PC-3 (cell line): ENCODE data around the gene RCN1. TPM values are rescaled to one million over a fixed set of nuclear protein-coding genes. Genes with fewer than 3 reads are reported as not detected.

Experiments
- ATAC-seq: fragments of 200-7000 bp; cut with Tn5 transposase; 2 replicates; pipeline ENCODE4 v1.9.1; 2020; ENCODE audit warnings: mild to moderate bottlenecking, moderate library complexity
- BruUV-seq: library from RNA; stranded (reverse); fragments of 400-500 nt; replicated peaks from 2 replicates; lab custom pipeline; 2021; lab: Mats Ljungman, UMichigan
- CTCF ChIA-PET: fragments of 300-600 bp; sonication (Branson Sonifier 250); formaldehyde crosslinking; loops from one replicate; lab custom pipeline; 2022; ENCODE audit warnings: antibody characterized with exemption; lab: Charles Lee
- POLR2A ChIA-PET: fragments of 300-600 bp; sonication (Branson Sonifier 250); formaldehyde crosslinking; loops from one replicate; lab custom pipeline; 2022; ENCODE audit warnings: antibody characterized with exemption; ENCODE audit not compliant: unreplicated experiment; lab: Charles Lee
- DNase-seq: peaks from one replicate; pipeline ENCODE4 v3.0.0-alpha.2; 2015
- H2AFZ ChIP-seq: fragments of 300-600 bp; sonication (generic); 2 replicates; pipeline ENCODE4 v1.6.0; 2016; ENCODE audit warnings: antibody characterized with exemption, low read length
- H3F3A ChIP-seq: fragments of 300-600 bp; sonication (generic); one replicate; pipeline ENCODE4 v1.6.0; 2017; ENCODE audit warnings: antibody characterized with exemption, low read length, control low read depth, mild to moderate bottlenecking; ENCODE audit not compliant: unreplicated experiment
- H3K27ac ChIP-seq: fragments of 300-600 bp; sonication (generic); 2 replicates; pipeline ENCODE4 v1.5.1; 2016; ENCODE audit warnings: mild to moderate bottlenecking, low read length
- H3K27me3 ChIP-seq: fragments of 300-600 bp; sonication (generic); 2 replicates; pipeline ENCODE4 v1.6.1; 2016; ENCODE audit warnings: low read length, mixed read lengths
- H3K36me3 ChIP-seq: fragments of 300-600 bp; sonication (generic); 2 replicates; pipeline ENCODE4 v1.6.1; 2016; ENCODE audit warnings: low read depth, mixed run types, low read length, mixed read lengths
- H3K4me1 ChIP-seq: fragments of 300-600 bp; sonication (generic); 2 replicates; pipeline ENCODE4 v1.5.1; 2016; ENCODE audit warnings: low read length; ENCODE audit not compliant: insufficient read depth
- H3K4me2 ChIP-seq: fragments of 300-600 bp; sonication (generic); 2 replicates; pipeline ENCODE4 v1.6.0; 2016; ENCODE audit warnings: low read length
- H3K4me3 ChIP-seq: fragments of 300-600 bp; sonication (generic); 2 replicates; pipeline ENCODE4 v1.5.1; 2016; ENCODE audit warnings: mild to moderate bottlenecking, low read length, mixed read lengths
- H3K79me2 ChIP-seq: fragments of 300-600 bp; sonication (generic); 2 replicates; pipeline ENCODE4 v1.6.1; 2017; ENCODE audit warnings: low read length, mixed read lengths
- H3K9ac ChIP-seq: fragments of 300-600 bp; sonication (generic); 2 replicates; pipeline ENCODE4 v1.6.0; 2016; ENCODE audit warnings: mild to moderate bottlenecking, low read length
- H3K9me2 ChIP-seq: fragments of 300-600 bp; sonication (generic); replicated peaks from 2 replicates; pipeline ENCODE4 v1.6.1; 2016; ENCODE audit warnings: mixed run types, low read length, mixed read lengths
- H3K9me3 ChIP-seq: fragments of 300-600 bp; sonication (generic); 2 replicates; pipeline ENCODE4 v1.6.1; 2016; ENCODE audit warnings: low read length, mixed read lengths
- H4K20me1 ChIP-seq: fragments of 300-600 bp; sonication (generic); 2 replicates; pipeline ENCODE4 v1.6.1; 2016; ENCODE audit warnings: low read length, mixed read lengths
- CTCF ChIP-seq: fragments of 300-600 bp; sonication (generic); conservative IDR thresholded peaks from 2 replicates; pipeline ENCODE4 v1.5.1; 2017; ENCODE audit warnings: antibody characterized with exemption, low read depth, mild to moderate bottlenecking, low read length
- EZH2 ChIP-seq: fragments of 300-600 bp; sonication (generic); IDR thresholded peaks from one replicate; pipeline ENCODE4 v1.6.1; 2017; ENCODE audit warnings: antibody characterized with exemption, mild to moderate bottlenecking, low read length; ENCODE audit not compliant: unreplicated experiment
- EZH2phosphoT487 ChIP-seq: fragments of 300-600 bp; sonication (generic); IDR thresholded peaks from 2 replicates; pipeline ENCODE4 v1.6.1; 2018; ENCODE audit warnings: mild to moderate bottlenecking, antibody characterized with exemption, low read length, borderline replicate concordance
- intact Hi-C: fragments of 100-400 bp; cut with micrococcal nuclease; formaldehyde crosslinking; loops from 2 replicates; pipeline ENCODE4 v1.9.0; 2023
- total RNA-seq: library from RNA; depleted of rRNA; stranded (reverse); fragments of >200 nt; gene quantifications from 2 replicates; pipeline ENCODE4 v1.2.3, GENCODE V29; 2014

The RCN1 gene
- total RNA-seq, 1 experiment from 2014 or later, result 110 TPM

GRCh38 chr11:32138902-32139301 lies 48.0 kb downstream of the RCN1 start:
- TF ChIP-seq EZH2 (no peak), EZH2phosphoT487 (no peak), CTCF (no peak)
- no peaks in the 10 kb centered on the region for H3K9me2 ChIP-seq
- no peak for DNase-seq
- H4K20me1 ChIP-seq, result no peaks in the 10 kb centered on the region
- H3F3A ChIP-seq, result no peaks in the 10 kb centered on the region
- no peak overlapping the region for H3K27ac ChIP-seq
- H3K4me1 ChIP-seq, result peaks cover 10% of the 10 kb centered on the region; the same call in 1 of the 2 replicates
- no peaks in the 10 kb centered on the region for H3K36me3 ChIP-seq
- H3K9ac ChIP-seq, result no peak overlapping the region
- intact Hi-C loops, result no loop called here
- no peaks in the 10 kb centered on the region for H3K27me3 ChIP-seq
- ChIA-PET CTCF (interaction anchor here (0.6 kb wide), 1 partner anchor 19 kb away, joined by 3 read pairs; no protein-coding TSS in a partner anchor), POLR2A (no interaction called here)
- H3K9me3 ChIP-seq, result no peaks in the 10 kb centered on the region
- no peak overlapping the region for H2AFZ ChIP-seq
- no TSS peak for BruUV-seq
- no peak overlapping the region for H3K4me3 ChIP-seq
- ATAC-seq, result no peak
- no peak overlapping the region for H3K4me2 ChIP-seq
- no peaks in the 10 kb centered on the region for H3K79me2 ChIP-seq

GRCh38 chr11:32139896-32140520 lies 49.1 kb downstream of the RCN1 start:
- H3K79me2 ChIP-seq, result no peaks in the 10 kb centered on the region
- H3K27me3 ChIP-seq, result no peaks in the 10 kb centered on the region
- peaks cover 10% of the 10 kb centered on the region; the same call in 1 of the 2 replicates for H3K4me1 ChIP-seq
- DNase-seq (no peak), ATAC-seq (no peak)
- H4K20me1 ChIP-seq, result no peaks in the 10 kb centered on the region
- CTCF ChIA-PET, result no interaction called here
- TF ChIP-seq CTCF (no peak), EZH2phosphoT487 (no peak), EZH2 (no peak)
- BruUV-seq, result no TSS peak
- intact Hi-C loops, result no loop called here
- POLR2A ChIA-PET, result no interaction called here
- H3K9me3 ChIP-seq, result no peaks in the 10 kb centered on the region
- H3K4me3 ChIP-seq, result no peak overlapping the region
- no peaks in the 10 kb centered on the region for H3K9me2 ChIP-seq
- H3F3A ChIP-seq, result no peaks in the 10 kb centered on the region
- no peak overlapping the region for H3K4me2 ChIP-seq
- H3K36me3 ChIP-seq, result no peaks in the 10 kb centered on the region
- no peak overlapping the region for H2AFZ ChIP-seq
- no peak overlapping the region for H3K27ac ChIP-seq
- H3K9ac ChIP-seq, result no peak overlapping the region

GRCh38 chr11:32141745-32142546 lies 51.1 kb downstream of the RCN1 start:
- no peak overlapping the region for H3K4me3 ChIP-seq
- POLR2A ChIA-PET, result no interaction called here
- no peak for ATAC-seq
- no peaks in the 10 kb centered on the region for H3K9me3 ChIP-seq
- no peak overlapping the region for H2AFZ ChIP-seq
- CTCF ChIA-PET, result no interaction called here
- H3F3A ChIP-seq, result no peaks in the 10 kb centered on the region
- H3K9me2 ChIP-seq, result no peaks in the 10 kb centered on the region
- intact Hi-C loops, result no loop called here
- H3K36me3 ChIP-seq, result no peaks in the 10 kb centered on the region
- no peak overlapping the region for H3K4me2 ChIP-seq
- peaks cover 8% of the 10 kb centered on the region; the same call in 1 of the 2 replicates for H3K4me1 ChIP-seq
- H3K79me2 ChIP-seq, result no peaks in the 10 kb centered on the region
- H4K20me1 ChIP-seq, result no peaks in the 10 kb centered on the region
- no peak for DNase-seq
- no peak overlapping the region for H3K27ac ChIP-seq
- TF ChIP-seq CTCF (no peak), EZH2 (no peak), EZH2phosphoT487 (no peak)
- no peak overlapping the region for H3K9ac ChIP-seq
- no peaks in the 10 kb centered on the region for H3K27me3 ChIP-seq
- no TSS peak for BruUV-seq
